HG02943 (cell line): Measurements from ENCODE around the gene PDF.

ENCODE experiments used
- ATAC-seq: cut with Tn5 transposase; IDR thresholded peaks from one replicate; pipeline ENCODE4 v1.9.1; 2021; ENCODE audit warnings: mild to moderate bottlenecking, low read depth, moderate library complexity; ENCODE audit not compliant: unreplicated experiment

PDF gene

GRCh38 chr16:69340095-69340644 lies 9.8 kb upstream of the PDF start:
- ATAC-seq: no peak

- ATAC-seq: peak; percentile 79
Observed at GRCh38 chr16:69339289-69340094, 9.1 kb upstream of the PDF start, which contains the start of the genes COG8 and NIP7. TSS of gene COG8 (minus strand) at chr16:69339564. CDS start at chr16:69339552, 12 bp downstream. TSS of gene NIP7 (plus strand) at chr16:69339772. CDS start at chr16:69339830, 58 bp downstream.

GRCh38 chr16:69338557-69339288 lies 8.3 kb upstream of the PDF start:
- ATAC-seq: no peak

- no peak for ATAC-seq
Observed at GRCh38 chr16:69334696-69335095, 4.3 kb upstream of the PDF start.

GRCh38 chr16:69329369-69330285 lies 761 bp downstream of the PDF start:
- ATAC-seq: peak; percentile 21

GRCh38 chr16:69328854-69329316 lies 1.5 kb downstream of the PDF start:
- no peak for ATAC-seq

GRCh38 chr16:69327585-69328310 lies 2.6 kb downstream of the PDF start:
- ATAC-seq: no peak

GRCh38 chr16:69326172-69326873 lies 4.1 kb downstream of the PDF start:
- no peak for ATAC-seq

- ATAC-seq: no peak
Observed at GRCh38 chr16:69325784-69326171, 4.6 kb downstream of the PDF start.

- no peak for ATAC-seq
Observed at GRCh38 chr16:69324585-69325253, 5.7 kb downstream of the PDF start.

- ATAC-seq: no peak
Observed at GRCh38 chr16:69324013-69324531, 6.3 kb downstream of the PDF start.

- no peak for ATAC-seq
Observed at GRCh38 chr16:69323415-69323814, 7.0 kb downstream of the PDF start.

- ATAC-seq: no peak
Observed at GRCh38 chr16:69322343-69322742, 8.0 kb downstream of the PDF start.

- ATAC-seq: no peak
Observed at GRCh38 chr16:69321080-69321479, 9.3 kb downstream of the PDF start.

- no peak for ATAC-seq
Observed at GRCh38 chr16:69320740-69321073, 9.7 kb downstream of the PDF start.

- ATAC-seq: no peak
Observed at GRCh38 chr16:69319826-69320739, 10.3 kb downstream of the PDF start.

GRCh38 chr16:69319381-69319780 lies 11.0 kb downstream of the PDF start:
- no peak for ATAC-seq
